OCI-LY3 (cell line): ENCODE measurements around the gene RGS14.

Source experiments
- EZH2phosphoT487 ChIP-seq: fragments of 200-600 bp; shearing (Covaris generic); IDR thresholded peaks from 2 replicates; pipeline ENCODE4 v1.6.1; 2018; ENCODE audit warnings: antibody characterized with exemption, mixed run types, low read depth
- TF ChIP-seq, protein P1 (sequence below): fragments of 200-600, 300-600 bp; sonication (generic); IDR thresholded peaks from 2 replicates; pipeline ENCODE4 v1.5.1; 2014; ENCODE audit warnings: antibody characterized with exemption, low read length, low read depth

DNA sequence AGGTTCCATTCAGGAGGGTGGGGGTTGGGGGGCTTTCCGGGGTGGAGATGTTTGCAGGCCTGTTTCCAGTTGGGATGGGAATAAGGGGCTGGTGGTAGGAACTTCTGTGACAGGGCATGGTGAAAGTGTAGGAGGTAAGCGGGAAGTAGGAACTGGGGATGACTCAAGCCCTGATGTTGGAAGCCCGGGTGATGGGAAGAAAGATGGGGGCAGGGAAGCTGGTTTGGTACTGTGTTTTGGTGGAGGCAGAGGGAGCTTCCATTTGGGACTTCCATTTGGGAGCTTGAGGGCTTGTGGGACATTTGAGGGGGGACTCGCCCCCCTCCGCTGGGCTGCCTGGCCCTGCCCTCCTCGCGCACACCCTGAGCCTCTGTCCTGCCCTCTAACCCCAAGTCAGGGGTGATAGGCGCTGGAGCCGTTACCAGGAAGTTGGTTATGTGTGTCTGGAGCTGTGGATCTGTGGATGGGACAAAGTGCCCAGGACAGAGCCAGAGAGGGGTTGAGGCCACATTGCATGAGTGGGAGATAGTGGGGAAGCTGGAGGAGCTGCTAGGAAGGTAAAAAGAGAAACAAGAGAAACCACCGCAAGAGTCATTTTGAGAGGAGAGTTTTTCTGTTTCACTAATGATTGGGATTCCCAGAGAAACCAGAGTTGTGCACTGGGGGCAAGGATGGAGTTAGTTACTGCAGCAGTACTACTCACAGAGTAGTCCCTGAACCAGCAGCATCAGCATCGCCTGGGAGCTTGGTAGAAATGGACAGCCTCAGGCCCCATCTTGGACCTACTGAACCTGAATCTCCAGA is 6.6 kb downstream of the RGS14 start:
- TF ChIP-seq, protein P1, sequence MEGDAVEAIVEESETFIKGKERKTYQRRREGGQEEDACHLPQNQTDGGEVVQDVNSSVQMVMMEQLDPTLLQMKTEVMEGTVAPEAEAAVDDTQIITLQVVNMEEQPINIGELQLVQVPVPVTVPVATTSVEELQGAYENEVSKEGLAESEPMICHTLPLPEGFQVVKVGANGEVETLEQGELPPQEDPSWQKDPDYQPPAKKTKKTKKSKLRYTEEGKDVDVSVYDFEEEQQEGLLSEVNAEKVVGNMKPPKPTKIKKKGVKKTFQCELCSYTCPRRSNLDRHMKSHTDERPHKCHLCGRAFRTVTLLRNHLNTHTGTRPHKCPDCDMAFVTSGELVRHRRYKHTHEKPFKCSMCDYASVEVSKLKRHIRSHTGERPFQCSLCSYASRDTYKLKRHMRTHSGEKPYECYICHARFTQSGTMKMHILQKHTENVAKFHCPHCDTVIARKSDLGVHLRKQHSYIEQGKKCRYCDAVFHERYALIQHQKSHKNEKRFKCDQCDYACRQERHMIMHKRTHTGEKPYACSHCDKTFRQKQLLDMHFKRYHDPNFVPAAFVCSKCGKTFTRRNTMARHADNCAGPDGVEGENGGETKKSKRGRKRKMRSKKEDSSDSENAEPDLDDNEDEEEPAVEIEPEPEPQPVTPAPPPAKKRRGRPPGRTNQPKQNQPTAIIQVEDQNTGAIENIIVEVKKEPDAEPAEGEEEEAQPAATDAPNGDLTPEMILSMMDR, result no peak
- no peak for TF ChIP-seq EZH2phosphoT487
